NCI-H526 treated with DMSO at 0.1 percent for 48 hours (cell line): Measurements from ENCODE around the gene YRDC.
A peak's percentile ranks its signal among the peaks of the same experiment; 100 is the strongest.
"Not testable (repeated sequence)": the region's sequence is repeated elsewhere in the genome, so short reads cannot be mapped to it uniquely, and the experiment has no call there.

ENCODE experiments used
- DNase-seq: peaks from one replicate; lab custom pipeline; 2025; lab: John Stamatoyannopoulos, UW

YRDC gene

DNA sequence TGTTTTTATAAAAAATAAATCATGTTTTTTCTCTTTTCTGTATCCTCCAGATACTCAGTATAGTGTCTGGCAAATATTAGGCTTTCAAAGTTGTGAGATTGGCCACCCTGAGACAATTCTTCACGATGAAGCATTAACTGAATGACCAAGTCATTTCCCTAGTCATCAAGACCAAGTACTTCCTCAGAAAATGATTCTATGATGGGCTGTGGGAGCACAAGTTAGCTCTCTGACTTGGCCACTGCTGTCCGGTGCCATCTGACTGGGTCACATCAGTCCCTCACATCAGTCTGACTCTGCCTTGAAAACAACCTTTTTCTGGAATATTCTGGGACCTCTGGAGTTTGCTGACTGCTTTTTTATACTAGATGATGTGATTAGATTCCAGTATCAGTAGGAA, 13.5 kb upstream of the YRDC start:
- DNase-seq: no peak

DNA sequence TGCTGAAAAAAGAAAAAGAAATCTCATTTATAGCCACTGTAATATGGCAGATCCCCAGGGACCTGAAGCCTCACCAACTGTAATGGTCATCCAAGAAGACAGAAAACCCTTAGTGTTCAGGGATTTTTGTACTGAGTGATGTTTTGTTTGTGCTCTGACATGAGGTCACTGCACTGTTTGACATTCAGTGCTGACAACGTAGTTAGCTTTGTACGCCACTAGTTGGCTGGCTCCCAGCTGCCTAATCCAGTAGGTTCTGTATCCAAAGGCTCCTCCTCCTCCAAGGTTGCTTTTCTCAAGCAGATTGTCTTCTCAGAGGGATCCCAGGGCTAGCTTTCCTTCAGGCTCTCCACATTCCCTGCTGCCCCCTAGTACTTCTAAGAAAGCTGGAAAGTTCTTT, 9.5 kb upstream of the YRDC start:
- DNase-seq: no peak

DNA sequence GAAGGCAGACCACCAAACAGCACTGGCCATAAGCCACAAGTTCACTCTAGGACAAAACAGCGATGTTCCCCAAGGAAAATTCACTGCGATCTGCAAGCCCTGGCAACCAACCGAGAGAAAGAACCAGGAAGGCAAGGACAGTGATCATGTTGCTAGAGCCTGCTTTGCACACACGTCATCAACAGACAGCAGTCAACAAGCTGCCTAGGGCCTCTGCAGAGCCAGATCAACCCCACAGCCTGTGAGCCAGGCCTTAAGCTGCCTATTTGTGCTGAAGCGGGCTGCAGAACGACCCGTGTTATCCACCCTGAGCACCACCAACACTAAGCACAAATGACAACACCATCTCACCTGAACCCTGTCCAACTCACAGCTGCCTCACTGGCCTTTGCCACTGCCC, 6.2 kb upstream of the YRDC start:
- DNase-seq: peak; percentile 93

DNA sequence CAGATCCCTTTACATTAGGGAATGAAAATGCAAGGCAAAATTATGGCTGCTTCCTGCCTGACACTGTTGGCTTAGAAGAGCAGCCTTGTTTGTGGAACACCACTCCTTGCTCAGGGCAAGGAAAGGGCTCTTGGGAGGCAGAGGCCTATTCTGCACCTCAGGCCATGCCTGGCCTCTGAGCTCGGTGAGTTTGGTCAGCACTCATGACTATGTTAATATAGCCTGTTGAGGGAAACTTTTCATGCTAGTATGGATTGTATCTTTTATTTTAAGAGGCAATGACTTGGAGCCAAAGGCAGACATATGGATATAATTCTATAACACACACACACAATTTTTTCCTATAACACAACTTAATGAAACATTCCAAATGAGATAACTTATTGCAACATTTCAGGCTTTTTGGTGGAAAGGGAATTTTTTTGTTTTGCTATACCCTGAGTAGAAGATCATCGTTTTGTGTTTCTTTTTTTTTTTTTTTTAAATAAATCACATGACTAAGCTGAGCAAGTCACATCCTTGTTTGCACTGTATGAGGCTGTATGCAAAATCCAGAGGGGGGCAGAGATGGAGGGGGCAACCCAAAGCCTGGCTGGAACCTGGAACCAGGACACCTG, 5.6 kb upstream of the YRDC start:
- DNase-seq: peak; percentile 88

DNA sequence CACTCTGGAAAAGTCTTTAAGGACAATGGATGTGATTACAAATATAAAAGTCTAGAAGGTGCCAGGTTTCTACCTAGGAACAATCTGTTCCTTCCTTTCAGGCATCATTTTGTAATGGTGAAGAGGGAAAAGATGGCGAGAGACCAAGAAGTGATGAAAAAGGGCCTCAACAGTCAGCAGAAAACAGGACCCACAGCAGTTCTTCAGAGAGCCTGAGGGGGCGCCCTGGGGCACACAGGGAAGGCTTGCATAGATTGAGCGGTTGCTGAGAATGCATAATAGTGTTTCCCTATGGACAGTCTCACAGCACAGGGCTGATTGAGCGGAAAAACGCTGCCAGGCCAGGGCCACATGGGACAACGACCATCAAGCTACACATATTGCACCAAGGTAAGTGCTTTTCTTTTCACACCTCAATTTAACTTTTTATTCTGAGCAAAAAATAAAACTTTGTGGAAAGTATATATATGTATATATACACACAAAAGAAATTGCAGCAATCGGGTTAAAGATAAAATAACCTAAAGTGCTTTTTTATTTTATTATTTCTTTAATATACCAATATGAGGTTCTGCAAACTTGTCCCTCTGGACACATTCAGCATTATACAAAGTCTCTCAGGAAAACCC, 3.1 kb upstream of the YRDC start:
- DNase-seq: peak; percentile 87

DNA sequence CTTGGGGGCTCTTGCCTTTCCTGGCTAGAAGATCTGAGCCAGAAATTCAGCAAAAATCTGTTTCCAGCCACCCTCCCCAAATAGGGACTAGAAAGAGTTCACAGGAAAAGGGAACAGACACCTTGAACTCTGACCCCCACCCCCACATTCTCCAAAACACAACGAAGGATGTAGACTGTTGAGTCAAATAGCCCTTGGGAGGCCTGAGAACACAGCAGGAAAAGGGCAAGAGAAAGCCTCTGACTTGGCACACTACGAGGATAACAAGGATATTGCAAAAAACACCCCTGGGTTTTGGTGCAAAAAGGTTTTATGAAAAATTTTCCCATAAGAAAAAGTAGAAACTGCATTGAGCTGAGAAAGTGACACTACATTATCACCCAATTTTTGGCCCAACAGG, 1.9 kb upstream of the YRDC start:
- no peak for DNase-seq

DNA sequence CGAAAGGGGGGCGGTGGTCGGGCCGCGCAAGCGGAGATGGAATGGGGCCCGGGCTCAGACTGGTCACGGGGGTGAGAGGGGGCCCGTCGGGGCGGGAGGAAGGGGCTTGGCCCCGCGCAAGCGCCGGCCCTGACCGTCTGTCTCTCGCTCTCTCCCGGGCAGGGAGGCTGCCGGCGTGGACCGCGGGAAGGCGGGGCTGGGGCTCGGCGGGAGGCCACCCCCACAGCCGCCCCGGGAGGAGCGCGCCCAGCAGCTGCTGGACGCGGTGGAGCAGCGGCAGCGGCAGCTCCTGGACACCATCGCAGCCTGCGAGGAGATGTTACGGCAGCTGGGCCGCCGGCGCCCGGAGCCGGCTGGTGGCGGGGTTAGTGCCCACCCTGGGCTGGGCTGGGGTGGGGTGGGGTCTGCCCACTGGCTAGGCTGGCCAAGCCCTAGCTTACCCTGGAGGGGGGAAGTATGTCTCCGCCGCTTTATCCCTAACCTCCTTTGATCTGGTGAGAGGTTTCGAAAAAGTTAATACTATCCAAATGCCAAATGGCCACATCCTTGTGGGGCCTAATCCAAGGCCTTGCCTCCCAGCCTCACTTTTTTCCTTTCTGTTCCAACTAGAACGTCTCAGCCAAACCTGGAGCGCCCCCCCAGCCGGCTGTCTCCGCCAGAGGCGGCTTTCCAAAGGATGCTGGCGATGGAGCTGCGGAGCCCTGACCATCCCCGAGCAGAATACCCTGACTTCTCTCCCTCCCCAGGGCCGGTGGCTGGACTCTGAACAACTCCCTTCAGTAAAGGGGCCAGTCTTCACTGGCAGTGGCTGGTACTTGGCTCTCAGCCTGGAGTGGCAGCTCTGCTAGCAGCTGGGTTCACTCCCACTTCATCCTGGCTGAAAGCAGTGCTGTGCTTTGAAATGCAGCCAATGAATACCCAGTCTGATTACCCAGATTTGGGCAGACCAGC, 636 bp upstream of the YRDC start:
- peak; percentile 81 for DNase-seq

DNA sequence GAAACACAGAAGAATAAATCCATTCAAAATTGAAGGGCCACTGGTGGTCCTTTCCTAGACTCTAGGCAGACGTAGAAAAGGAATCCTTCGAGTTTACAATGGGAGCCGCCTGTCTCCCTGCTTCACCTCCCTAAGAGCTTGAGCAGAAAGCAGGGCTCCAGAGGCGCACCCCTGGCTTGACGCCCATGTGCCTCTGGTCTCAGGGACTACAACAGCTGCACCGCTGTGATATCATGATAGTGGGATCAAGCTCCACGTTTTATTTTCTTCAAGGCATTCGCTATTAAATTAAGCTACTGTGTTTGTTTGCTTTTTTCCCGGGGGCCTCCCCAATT, 821 bp downstream of the YRDC start:
- no peak for DNase-seq

DNA sequence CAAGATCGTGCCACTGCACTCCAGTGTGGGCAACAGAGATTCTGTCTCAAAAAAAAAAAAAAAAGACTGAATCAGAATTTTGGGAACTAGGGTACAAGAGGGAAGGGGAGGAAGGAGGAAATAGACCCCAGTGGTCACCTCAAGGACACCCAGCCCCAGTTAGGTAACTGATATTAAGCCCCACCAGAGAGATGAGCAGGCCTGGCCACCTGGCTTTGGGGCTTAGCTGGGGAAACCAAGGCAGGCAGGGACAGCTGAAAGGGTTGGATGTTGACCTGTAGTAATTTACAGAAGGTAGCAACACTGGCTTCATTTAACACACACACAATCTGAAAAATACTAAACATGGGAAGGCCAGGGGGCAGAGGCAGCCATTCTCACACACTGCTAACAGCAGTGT, 5.6 kb downstream of the YRDC start:
- no peak for DNase-seq

DNA sequence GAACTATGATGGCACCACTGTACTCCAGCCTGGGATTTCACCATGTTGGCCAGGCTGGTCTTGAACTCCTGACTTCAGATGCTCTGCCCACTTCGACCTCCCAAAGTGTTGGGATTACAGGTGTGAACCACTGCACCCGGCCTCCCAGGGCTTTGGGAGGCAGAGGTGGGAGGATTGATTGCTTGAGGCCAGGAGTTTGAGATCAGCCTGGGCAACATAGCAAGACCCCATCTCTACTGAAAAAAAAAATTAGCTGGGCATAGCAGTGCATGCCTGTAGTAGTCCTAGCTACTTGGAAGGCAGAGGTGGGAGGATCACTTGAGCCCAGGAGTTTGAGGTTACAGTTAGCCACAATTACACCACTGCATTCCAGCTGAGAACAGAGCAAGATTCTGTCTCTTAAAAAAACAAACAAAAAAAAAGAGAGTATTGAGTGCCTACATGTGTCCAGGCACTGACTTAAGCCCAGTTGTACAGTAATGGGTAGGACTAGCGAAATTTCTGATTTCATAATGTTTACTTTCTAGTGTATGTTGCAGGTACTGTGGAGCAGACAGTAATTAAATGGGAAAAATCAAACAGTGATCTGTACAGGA, 10.2 kb downstream of the YRDC start:
- DNase-seq: no peak

DNA sequence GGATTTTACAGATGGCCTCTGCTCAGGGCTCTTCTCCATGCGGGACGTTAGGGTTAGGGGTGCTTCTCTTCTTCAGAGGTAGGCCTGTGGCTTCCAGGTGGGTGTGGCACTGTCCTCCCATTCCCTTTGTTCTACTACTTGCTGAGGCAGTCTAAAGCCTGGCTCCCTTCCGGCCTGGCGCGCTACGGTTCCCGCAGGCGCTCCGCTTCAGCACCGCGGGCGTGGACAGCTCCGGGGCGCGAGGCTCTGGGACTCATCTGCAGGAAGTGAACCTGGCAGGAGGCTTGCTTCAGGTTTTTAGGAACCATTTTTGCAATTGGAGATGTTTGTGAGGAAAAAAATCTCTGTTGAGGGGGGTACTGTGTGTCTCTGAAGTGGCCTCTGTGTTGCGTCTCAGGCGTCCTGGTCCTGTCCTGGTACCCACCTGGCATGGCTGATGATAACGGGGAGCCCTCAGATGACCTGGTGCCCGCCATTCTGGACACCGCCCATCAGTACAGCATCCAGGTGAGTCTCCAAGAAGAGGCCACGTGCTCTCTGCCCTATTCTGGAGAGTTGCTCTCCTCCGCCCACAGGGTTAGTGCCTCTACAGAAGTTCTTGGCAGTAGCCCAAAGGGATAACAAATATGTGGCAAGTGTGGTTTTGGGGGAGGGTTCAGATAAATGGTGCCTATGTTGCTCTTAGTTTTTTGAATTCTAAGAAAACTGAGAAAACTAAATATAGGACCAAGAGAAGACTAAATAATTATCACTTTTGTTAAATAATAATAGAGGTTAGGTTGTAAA, 12.5 kb downstream of the YRDC start:
- DNase-seq: peak; percentile 54

DNA sequence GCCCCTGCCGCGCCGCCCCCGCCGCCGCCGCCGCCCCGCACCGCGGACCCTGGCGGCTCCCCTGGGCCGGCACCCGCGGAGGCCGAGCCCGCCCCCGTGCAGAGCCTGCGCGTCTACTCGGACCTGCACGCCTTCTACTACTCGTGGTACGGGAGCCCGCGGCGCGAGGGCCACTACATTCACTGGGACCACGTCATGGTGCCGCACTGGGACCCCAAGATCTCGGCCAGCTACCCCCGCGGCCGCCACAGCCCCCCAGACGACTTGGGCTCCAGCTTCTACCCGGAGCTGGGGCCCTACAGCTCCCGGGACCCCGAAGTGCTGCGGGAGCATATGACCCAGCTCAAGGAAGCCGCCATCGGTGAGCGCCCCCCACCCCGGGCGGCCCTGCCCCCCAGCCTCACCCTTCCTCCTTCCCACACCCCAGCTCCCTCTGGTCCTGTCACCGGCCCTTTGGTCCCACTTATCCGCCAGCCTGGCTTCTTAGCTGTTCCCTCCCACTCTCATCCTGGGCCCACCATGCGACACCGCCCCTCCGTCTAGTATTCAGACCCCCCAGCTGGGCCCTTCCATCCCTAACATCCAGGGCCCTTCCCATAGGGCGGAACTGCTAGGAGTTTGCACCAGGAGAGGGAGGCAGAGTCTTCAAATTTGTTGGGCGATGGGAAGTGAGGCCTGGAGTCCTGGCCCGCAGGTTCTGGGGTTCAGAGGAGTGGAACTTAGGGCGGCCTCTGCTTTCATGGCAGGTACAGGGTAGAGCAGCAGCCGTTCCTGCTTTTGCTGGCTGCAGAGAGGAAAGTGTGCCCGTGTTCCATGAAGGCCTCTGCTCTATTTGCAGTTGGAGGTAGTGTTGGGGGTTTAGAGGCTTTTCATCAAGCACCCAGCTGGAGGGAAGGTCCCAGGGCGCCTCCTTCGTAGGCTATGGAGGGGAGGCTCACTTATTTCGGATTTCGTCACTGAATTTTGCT, 13.4 kb downstream of the YRDC start:
- DNase-seq: peak; percentile 52

DNA sequence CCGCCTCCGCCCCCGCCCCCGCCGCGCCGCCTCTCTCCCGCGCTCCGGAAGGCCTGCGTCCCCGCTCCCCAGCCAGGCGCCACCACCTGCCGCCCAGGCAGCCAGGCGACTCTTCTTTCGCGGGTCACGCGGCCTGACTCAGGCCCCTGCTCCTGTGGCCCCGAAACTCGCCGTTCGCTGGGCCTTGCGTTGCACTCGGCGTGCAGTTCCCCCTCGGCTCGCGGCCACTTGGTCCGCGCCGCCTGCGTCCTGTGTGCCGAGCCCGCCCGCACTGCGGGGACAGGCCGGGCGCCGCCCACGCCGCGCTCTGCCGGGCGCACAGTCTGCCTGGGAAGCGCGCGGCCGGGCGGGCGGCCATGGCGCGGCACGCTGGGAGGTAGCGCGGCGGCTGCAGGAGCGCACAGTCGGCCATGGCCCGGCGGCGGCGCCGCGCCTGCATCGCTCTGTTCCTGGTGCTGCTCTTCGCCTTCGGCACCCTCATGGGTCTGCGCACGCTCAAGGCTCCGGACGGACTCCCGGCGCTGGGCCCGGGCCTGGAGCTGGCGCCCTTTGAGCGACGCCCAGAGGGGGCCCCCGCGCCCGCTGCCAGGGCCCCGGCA, 14.1 kb downstream of the YRDC start, which contains the start of gene MANEAL:
Gene MANEAL (plus strand): TSS at position 75 of the 599 bp plus-strand sequence. CDS start 336 bp downstream, at position 411.
- peak; percentile 80 for DNase-seq

DNA sequence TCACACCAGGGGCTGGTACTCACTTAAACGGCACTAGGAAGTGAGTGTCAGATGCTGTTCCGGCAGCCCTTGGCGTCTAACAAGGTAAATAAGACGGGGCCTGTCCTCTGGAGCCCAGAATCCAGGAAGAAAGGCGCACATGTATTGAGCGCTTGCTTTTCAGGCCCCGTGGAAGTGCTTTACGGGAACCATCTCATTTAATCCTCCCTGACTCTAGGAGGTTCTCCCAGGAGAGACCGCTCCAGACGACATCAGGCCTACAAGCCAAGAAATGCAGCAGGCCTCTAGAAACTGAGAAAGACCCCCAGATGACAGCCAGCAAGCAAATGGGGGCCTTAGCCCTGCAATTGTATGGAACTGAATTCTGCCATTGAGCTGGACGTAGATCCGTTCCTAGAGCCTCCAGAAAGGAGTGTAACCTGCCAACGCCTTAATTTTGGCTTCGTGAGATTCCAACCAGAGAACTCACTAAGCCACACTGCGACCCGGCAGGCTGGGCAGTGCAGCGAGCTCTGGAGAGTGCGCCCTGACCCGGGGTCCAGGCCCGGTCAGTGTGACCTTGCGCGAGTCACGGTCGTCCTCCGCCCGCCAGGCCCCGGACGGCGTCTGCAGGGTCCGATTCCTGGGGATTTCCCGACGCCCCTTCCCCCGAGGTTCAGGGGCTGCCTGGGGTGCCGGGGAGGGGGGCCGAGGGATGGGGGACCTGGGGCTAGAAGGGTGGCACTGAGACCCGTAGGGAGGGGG, 14.9 kb downstream of the YRDC start:
- DNase-seq: no peak

DNA sequence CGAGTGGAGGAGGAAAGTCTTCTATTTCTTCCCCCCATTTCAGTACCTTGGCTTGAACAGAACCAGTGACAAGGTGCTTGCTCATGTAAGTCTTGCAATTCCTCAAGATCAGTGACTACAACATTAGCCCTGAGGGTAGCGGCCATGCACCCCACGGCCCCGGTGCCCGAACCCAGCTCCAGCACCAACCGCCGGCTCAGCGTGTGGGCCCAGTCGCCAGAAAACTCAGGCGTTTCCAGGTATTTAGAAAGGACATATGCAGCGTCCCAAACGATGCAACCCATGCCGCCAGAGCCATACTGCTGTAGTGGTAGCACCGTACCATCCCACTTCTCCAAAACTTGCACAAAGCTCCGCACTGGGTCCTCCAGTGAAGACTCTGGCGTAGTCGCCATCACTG, 25.5 kb downstream of the YRDC start:
- DNase-seq: no peak

DNA sequence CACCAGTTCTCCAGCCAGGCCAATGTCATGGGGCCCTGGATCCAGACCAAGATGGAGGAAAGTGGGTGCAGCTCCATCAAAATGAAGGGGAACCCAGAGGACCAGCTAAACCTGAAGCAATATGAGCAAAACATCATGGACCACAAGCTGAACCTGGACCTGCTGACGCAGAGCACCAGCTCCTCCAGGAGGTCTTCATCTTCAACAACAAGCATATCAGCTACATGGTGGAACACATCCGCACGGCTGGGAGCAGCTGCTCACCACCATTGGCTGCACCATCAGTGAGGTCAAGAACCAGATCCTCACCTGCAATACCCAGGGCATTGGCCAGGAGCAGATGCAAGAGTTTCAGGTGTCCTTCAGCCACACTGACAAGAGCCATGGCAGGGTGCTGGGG, 29.4 kb downstream of the YRDC start:
- no peak for DNase-seq

DNA sequence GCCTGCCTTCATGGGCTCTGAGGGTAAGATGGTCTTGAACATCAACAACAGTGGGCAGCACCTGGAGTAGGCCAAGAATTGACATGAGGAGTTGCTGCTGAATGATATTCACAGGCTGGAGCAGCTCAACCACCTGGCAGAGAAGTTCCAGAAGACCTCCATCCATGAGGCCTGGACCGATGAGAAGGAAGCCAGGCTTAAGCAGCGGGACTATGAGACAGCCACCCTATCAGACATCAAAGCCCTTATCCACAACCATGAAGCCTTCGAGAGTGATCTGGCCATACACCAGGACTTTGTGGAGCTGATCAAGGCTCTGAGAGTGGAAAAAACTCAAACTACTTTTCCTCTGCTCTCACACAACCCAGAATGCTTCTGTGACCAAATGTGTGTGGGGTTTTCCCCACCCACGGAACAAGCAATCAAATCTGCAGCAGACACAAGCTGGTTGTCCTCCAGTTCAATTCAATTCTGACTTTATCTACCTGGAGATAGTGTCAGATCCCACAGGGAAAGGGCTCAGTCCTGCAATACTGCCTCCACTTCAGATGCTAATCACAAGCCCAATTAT, 31.0 kb downstream of the YRDC start:
- DNase-seq: no peak

DNA sequence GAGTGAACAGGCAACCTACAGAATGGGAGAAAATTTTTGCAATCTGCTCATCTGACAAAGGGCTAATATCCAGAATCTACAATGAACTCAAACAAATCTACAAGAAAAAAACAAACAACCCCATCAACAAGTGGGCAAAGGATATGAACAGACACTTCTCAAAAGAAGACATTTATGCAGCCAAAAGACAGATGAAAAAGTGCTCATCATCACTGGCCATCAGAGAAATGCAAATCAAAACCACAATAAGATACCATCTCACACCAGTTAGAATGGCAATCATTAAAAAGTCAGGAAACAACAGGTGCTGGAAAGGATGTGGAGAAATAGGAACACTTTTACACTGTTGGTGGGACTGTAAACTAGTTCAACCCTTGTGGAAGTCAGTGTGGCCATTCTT, 36.6 kb downstream of the YRDC start:
- DNase-seq: not testable (repeated sequence)

DNA sequence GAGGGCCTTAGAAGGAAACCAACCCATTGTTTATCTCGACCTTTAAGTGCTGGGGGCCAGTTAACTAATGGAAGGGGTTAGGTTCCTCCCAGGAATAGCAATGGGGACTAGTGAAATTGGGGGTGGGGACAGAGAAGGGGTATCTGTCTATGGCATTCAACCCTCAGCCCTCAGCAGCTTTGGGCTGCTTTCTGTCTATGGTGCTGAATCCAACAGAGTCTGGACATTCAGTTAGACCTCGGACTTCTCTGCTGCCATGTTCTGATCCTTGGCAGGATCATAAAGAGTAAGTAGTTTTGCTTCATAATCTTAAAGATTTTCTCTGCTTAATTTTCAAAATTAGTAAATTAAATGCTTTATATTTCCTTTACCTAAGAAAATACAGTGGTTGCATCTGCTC, 40.5 kb downstream of the YRDC start:
- DNase-seq: no peak
